ENCODE data around the gene IL1F10. TPM values are rescaled to one million over a fixed set of nuclear protein-coding genes. Genes with fewer than 3 reads are reported as not detected.

IL1F10 gene
- total RNA-seq, 1 donor from 2014 or later, result not detected

DNA sequence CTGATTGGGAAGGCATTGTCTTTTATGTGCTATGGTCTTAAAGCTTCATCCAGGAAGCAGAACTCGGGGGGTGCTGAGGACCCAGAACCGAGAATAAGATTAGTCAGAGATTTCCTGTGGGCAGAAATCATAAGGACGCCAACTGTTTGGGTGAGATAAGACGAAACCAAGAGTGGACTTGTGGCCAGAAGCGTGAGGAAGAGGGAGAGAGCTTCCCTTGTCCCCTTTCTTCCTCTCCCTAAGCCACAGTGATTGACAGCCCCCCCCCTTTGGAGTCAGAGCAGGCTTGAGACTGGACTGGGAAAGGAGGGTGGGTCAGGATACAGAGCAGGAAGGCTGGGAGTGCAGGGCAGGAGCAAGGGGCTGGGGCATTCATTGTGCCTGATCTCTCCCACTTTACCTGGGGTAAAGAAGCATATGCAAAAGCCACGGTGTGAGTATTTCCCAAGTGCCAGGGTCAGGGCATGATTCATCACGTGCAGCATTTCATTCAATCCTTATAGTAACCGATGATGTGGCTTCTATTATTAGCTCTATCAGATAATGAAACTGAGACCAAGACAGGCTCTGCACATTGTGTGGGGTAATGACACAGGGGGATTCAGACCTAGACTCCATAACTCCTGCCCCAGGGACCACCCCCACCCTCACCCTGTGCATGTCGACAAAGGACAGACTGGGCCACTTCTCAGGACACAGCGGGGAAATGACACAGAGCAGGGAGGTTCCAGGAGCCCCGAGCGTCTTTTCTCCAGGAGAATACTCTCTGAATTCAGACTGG lies 56.6 kb downstream of the IL1F10 start:
- Histone ChIP-seq H3K4me1 (peaks cover 8% of the 10 kb centered on the region), H3K27ac (no peak overlapping the region), H3K27me3 (no peaks in the 10 kb centered on the region), H3K9me3 (no peaks in the 10 kb centered on the region), H3K4me3 (no peak overlapping the region), H3K36me3 (no peaks in the 10 kb centered on the region)
- ATAC-seq (peak; percentile 53), DNase-seq (no peak)
- TF ChIP-seq, protein P1, sequence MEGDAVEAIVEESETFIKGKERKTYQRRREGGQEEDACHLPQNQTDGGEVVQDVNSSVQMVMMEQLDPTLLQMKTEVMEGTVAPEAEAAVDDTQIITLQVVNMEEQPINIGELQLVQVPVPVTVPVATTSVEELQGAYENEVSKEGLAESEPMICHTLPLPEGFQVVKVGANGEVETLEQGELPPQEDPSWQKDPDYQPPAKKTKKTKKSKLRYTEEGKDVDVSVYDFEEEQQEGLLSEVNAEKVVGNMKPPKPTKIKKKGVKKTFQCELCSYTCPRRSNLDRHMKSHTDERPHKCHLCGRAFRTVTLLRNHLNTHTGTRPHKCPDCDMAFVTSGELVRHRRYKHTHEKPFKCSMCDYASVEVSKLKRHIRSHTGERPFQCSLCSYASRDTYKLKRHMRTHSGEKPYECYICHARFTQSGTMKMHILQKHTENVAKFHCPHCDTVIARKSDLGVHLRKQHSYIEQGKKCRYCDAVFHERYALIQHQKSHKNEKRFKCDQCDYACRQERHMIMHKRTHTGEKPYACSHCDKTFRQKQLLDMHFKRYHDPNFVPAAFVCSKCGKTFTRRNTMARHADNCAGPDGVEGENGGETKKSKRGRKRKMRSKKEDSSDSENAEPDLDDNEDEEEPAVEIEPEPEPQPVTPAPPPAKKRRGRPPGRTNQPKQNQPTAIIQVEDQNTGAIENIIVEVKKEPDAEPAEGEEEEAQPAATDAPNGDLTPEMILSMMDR (IDR thresholded peaks at IDR 0.05), result no peak
- intact Hi-C loops (cut with DNase I), result no loop called here

Other genes starting within 250 kb of the IL1F10 start
- 11.5 TPM for gene IL1B, start 231.2 kb upstream of the IL1F10 start, total RNA-seq
- not detected for gene IL37, start 156.8 kb upstream of the IL1F10 start, total RNA-seq
- not detected for gene IL36G, start 90.0 kb upstream of the IL1F10 start, total RNA-seq
- gene IL36A, start 62.5 kb upstream of the IL1F10 start, total RNA-seq, result not detected
- not detected for gene IL36B, start 15.1 kb upstream of the IL1F10 start, total RNA-seq
- not detected for gene IL36RN, start 8.8 kb upstream of the IL1F10 start, total RNA-seq
- 41.7 TPM for gene IL1RN, start 59.6 kb downstream of the IL1F10 start, total RNA-seq
- 37.8 TPM for gene PSD4, start 106.0 kb downstream of the IL1F10 start, total RNA-seq
- 1.6 TPM for gene PAX8, start 211.0 kb downstream of the IL1F10 start, total RNA-seq

Measured in upper lobe of right lung (tissue), 1 donor.